HUDEP-2 (cell line): ENCODE data around the gene CXorf38.
"Not testable (repeated sequence)": the region's sequence is repeated elsewhere in the genome, so short reads cannot be mapped to it uniquely, and the experiment has no call there.

Source experiments
- DNase-seq, 76 experiments: peaks; one replicate each; lab custom pipeline; 2025; ENCODE audit not compliant: unreplicated experiment in 76 of 76; lab: John Stamatoyannopoulos, UW

The CXorf38 gene

GRCh38 chrX:40632199-40632598, 15.2 kb downstream of the CXorf38 start:
- no peak for DNase-seq

GRCh38 chrX:40628506-40628905, 18.9 kb downstream of the CXorf38 start:
- DNase-seq = no peak

- no peak for DNase-seq
Observed at GRCh38 chrX:40625294-40625693, 22.1 kb downstream of the CXorf38 start.

- DNase-seq = no peak
Observed at GRCh38 chrX:40623665-40624064, 23.7 kb downstream of the CXorf38 start.

GRCh38 chrX:40623139-40623536, 24.2 kb downstream of the CXorf38 start, which contains the start of gene MPC1L:
MPC1L (plus strand) TSS chrX:40623428; CDS start chrX:40623566, 138 bp downstream.
- DNase-seq = no peak

GRCh38 chrX:40622479-40623138, 24.8 kb downstream of the CXorf38 start:
- DNase-seq = no peak

GRCh38 chrX:40617566-40617965, 29.8 kb downstream of the CXorf38 start:
- no peak for DNase-seq

GRCh38 chrX:40615976-40616375, 31.4 kb downstream of the CXorf38 start:
- no peak for DNase-seq

GRCh38 chrX:40612511-40612910, 34.9 kb downstream of the CXorf38 start:
- DNase-seq = no peak

- peak in 1 of 76 experiments; percentile 0 for DNase-seq
Observed at GRCh38 chrX:40607381-40607780, 40.0 kb downstream of the CXorf38 start.

- no peak for DNase-seq
Observed at GRCh38 chrX:40603446-40603845, 43.9 kb downstream of the CXorf38 start.

GRCh38 chrX:40589616-40590321, 57.6 kb downstream of the CXorf38 start:
- not testable (repeated sequence) for DNase-seq

GRCh38 chrX:40587623-40588022, 59.7 kb downstream of the CXorf38 start:
- DNase-seq = not testable (repeated sequence)

GRCh38 chrX:40582811-40583210, 64.5 kb downstream of the CXorf38 start:
- DNase-seq = no peak

GRCh38 chrX:40582178-40582577, 65.2 kb downstream of the CXorf38 start:
- DNase-seq = not testable (repeated sequence)

- DNase-seq = peak in 1 of 76 experiments; percentile 0
Observed at GRCh38 chrX:40581336-40581920, 65.9 kb downstream of the CXorf38 start.

- peak in 74 of 76 experiments; percentile 9 to 92 (median 83) for DNase-seq
Observed at GRCh38 chrX:40580537-40581335, 66.6 kb downstream of the CXorf38 start, which contains the start of gene ATP6AP2. ATP6AP2 (plus strand) TSS chrX:40580970; CDS start chrX:40581066, 96 bp downstream.

GRCh38 chrX:40579900-40580536, 67.3 kb downstream of the CXorf38 start:
- DNase-seq = peak in 8 of 76 experiments; percentile 16 to 53 (median 42)

GRCh38 chrX:40579141-40579540, 68.2 kb downstream of the CXorf38 start:
- no peak for DNase-seq

GRCh38 chrX:40578039-40578695, 69.2 kb downstream of the CXorf38 start:
- no peak for DNase-seq
